K562 (cell line): Measurements from ENCODE around the gene IPO9. TPM values are rescaled to one million over a fixed set of nuclear protein-coding genes. Genes with fewer than 3 reads are reported as not detected.

ENCODE experiments used
- ATAC-seq: fragments of 200-7000 bp; cut with Tn5 transposase; 3 replicates; pipeline ENCODE4 v1.9.1; 2020; ENCODE audit warnings: moderate library complexity
- BruUV-seq: library from RNA; stranded (reverse); fragments of 400-500 nt; replicated peaks from 2 replicates; lab custom pipeline; 2021; lab: Mats Ljungman, UMichigan
- CTCF ChIA-PET: fragments of 300-600 bp; formaldehyde crosslinking; extraction: SDS; loops from one replicate; lab custom pipeline; 2021; ENCODE audit warnings: low intra/inter-chr PET ratio; lab: Yijun Ruan, JAX
- POLR2A ChIA-PET: fragments of 300-600, 350-650 bp; sonication (Branson Sonifier 250); formaldehyde crosslinking; extraction: SDS; loops from one replicate; lab custom pipeline; 2021; ENCODE audit warnings: antibody characterized with exemption, inconsistent platforms; lab: Yijun Ruan, JAX
- DNase-seq, 4 experiments: peaks; one replicate each; pipeline versions ENCODE4 v3.0.0 to v3.0.0-alpha.2; 2011 to 2018; ENCODE audit warnings: low spot score in 3 of 4, mixed read lengths in 3 of 4; ENCODE audit errors: extremely low read depth in 1 of 4
- FAIRE-seq: peaks from 2 replicates; lab custom pipeline; 2011; peaks lifted over from hg19 to GRCh38; lab: Jason Lieb, UNC
- H2AFZ ChIP-seq: 2 replicates; pipeline ENCODE4 v1.6.0; 2011; ENCODE audit warnings: low read depth, low read length, control low read depth, inconsistent platforms
- H3K27ac ChIP-seq: fragments of 200-600 bp; 3 replicates; pipeline ENCODE4 v1.8.0; 2011; ENCODE audit warnings: low read depth, mild to moderate bottlenecking, control low read depth, inconsistent platforms, low read length, moderate library complexity, mixed read lengths; ENCODE audit errors: extremely low read depth
- H3K27me3 ChIP-seq, 2 experiments: fragments of 300-600 bp in 1 of 2; 2 replicates in 1 of 2; 3 replicates in 1 of 2; pipeline versions ENCODE4 v1.6.0 to v1.8.0; 2011; ENCODE audit warnings: inconsistent platforms in 2 of 2, low read length in 2 of 2, mild to moderate bottlenecking in 1 of 2, mixed read lengths in 1 of 2, moderate library complexity in 1 of 2; ENCODE audit not compliant: control insufficient read depth in 2 of 2, insufficient read depth in 2 of 2
- H3K36me3 ChIP-seq: fragments of 300-600 bp; 3 replicates; pipeline ENCODE4 v1.8.0; 2011; ENCODE audit warnings: mild to moderate bottlenecking, low read length, inconsistent platforms; ENCODE audit not compliant: control insufficient read depth, insufficient read depth
- H3K4me1 ChIP-seq, 2 experiments: fragments of 200-600 bp in 1 of 2; replicated peaks in 1 of 2; 2 replicates in 1 of 2; 3 replicates in 1 of 2; pipeline versions ENCODE4 v1.5.1 to v1.8.0; 2011; ENCODE audit warnings: inconsistent platforms in 2 of 2, low read length in 2 of 2, mild to moderate bottlenecking in 1 of 2, mixed read lengths in 1 of 2, moderate library complexity in 1 of 2; ENCODE audit not compliant: control insufficient read depth in 2 of 2, insufficient read depth in 2 of 2
- H3K4me2 ChIP-seq: 2 replicates; pipeline ENCODE4 v1.6.1; 2011; ENCODE audit warnings: low read length, control low read depth, inconsistent platforms, mixed read lengths; ENCODE audit not compliant: insufficient read depth
- H3K4me3 ChIP-seq: fragments of 200-600 bp; sonication (generic), shearing (Covaris generic); 2 replicates; pipeline ENCODE4 v1.5.1; 2016; ENCODE audit warnings: control low read depth, inconsistent platforms
- H3K79me2 ChIP-seq: fragments of 200-600 bp; 3 replicates; pipeline ENCODE4 v1.8.0; 2011; ENCODE audit warnings: low read length, inconsistent platforms; ENCODE audit not compliant: control insufficient read depth, insufficient read depth
- H3K9ac ChIP-seq, 2 experiments: 2 replicates each; pipeline versions ENCODE4 v1.6.0 to v1.6.1; 2011; ENCODE audit warnings: low read depth in 2 of 2, low read length in 2 of 2, control low read depth in 1 of 2, inconsistent platforms in 1 of 2, mild to moderate bottlenecking in 1 of 2, mixed read lengths in 1 of 2; ENCODE audit not compliant: insufficient read depth in 1 of 2
- H3K9me1 ChIP-seq: one replicate; pipeline ENCODE4 v1.6.0; 2011; ENCODE audit warnings: inconsistent platforms, mild to moderate bottlenecking, low read length, moderate library complexity; ENCODE audit not compliant: control insufficient read depth, insufficient read depth
- H3K9me3 ChIP-seq: replicated peaks from 2 replicates; pipeline ENCODE4 v1.5.1; 2011; ENCODE audit warnings: low read depth, low read length, inconsistent platforms; ENCODE audit not compliant: control insufficient read depth, insufficient read depth
- H4K20me1 ChIP-seq: replicated peaks from 2 replicates; pipeline ENCODE4 v1.6.1; 2011; ENCODE audit warnings: low read length, inconsistent platforms, mixed read lengths; ENCODE audit not compliant: control insufficient read depth, insufficient read depth
- ARID1B ChIP-seq: fragments of 450-650 bp; IDR thresholded peaks from 2 replicates; pipeline ENCODE4 v1.6.1; 2016; ENCODE audit warnings: antibody characterized with exemption, mild to moderate bottlenecking, inconsistent platforms
- CTBP1 ChIP-seq: fragments of 450-650 bp; IDR thresholded peaks from 2 replicates; pipeline ENCODE4 v1.6.1; 2016; ENCODE audit warnings: borderline replicate concordance
- HMGN3 ChIP-seq: IDR thresholded peaks from 2 replicates; pipeline ENCODE4 v1.6.1; 2011; ENCODE audit warnings: borderline replicate concordance, low read depth, mild to moderate bottlenecking, mixed read lengths, low read length; ENCODE audit not compliant: insufficient read length; ENCODE audit errors: extremely low read depth
- IRF2 ChIP-seq: sonication (generic); formaldehyde crosslinking; IDR thresholded peaks from 2 replicates; pipeline ENCODE4 v1.8.1; 2022; ENCODE audit warnings: mild to moderate bottlenecking, missing genetic modification reagents
- KDM1A ChIP-seq, 2 experiments: fragments of 450-650 bp; IDR thresholded peaks; 2 replicates each; pipeline ENCODE4 v1.6.1; 2016; ENCODE audit warnings: mild to moderate bottlenecking in 2 of 2
- L3MBTL2 ChIP-seq: fragments of 450-650 bp; IDR thresholded peaks from 2 replicates; pipeline ENCODE4 v1.6.1; 2016; ENCODE audit warnings: mild to moderate bottlenecking, moderate library complexity
- MAX ChIP-seq: sonication (generic); formaldehyde crosslinking; IDR thresholded peaks from 2 replicates; pipeline ENCODE4 v1.9.0; 2022; ENCODE audit warnings: mild to moderate bottlenecking, missing genetic modification reagents
- MLLT1 ChIP-seq, 2 experiments: fragments of 450-650 bp; IDR thresholded peaks; 2 replicates each; pipeline ENCODE4 v1.6.1; 2016
- NBN ChIP-seq: fragments of 450-650 bp; IDR thresholded peaks from 2 replicates; pipeline ENCODE4 v1.6.1; 2016; ENCODE audit warnings: low read depth, mild to moderate bottlenecking
- NCOA2 ChIP-seq, 2 experiments: fragments of 450-650 bp; IDR thresholded peaks; 2 replicates each; pipeline ENCODE4 v1.6.1; 2018; ENCODE audit warnings: mild to moderate bottlenecking in 2 of 2, moderate library complexity in 1 of 2; ENCODE audit not compliant: partially characterized antibody in 2 of 2
- NR2C2 ChIP-seq, 2 experiments: fragments of 200-800 bp in 1 of 2; sonication (Bioruptor generic) in 1 of 2; sonication (generic) in 1 of 2; formaldehyde crosslinking in 1 of 2; IDR thresholded peaks; 2 replicates each; pipeline versions ENCODE4 v1.6.1 to v1.8.0; 2016 to 2022; ENCODE audit warnings: mild to moderate bottlenecking in 1 of 2, missing compliant biosample characterization in 1 of 2, missing genetic modification characterization in 1 of 2, missing genetic modification reagents in 1 of 2
- SMARCA4 ChIP-seq: fragments of 450-650 bp; IDR thresholded peaks from 2 replicates; pipeline ENCODE4 v1.6.1; 2016
- SMARCE1 ChIP-seq: fragments of 450-650 bp; IDR thresholded peaks from 2 replicates; pipeline ENCODE4 v1.7.1; 2016; ENCODE audit warnings: mild to moderate bottlenecking
- SOX6 ChIP-seq: fragments of 450-650 bp; IDR thresholded peaks from 2 replicates; pipeline ENCODE4 v1.6.1; 2014; ENCODE audit warnings: mild to moderate bottlenecking
- TAF1 ChIP-seq: IDR thresholded peaks from 2 replicates; pipeline ENCODE4 v1.6.1; 2011; ENCODE audit warnings: mild to moderate bottlenecking, low read length, moderate library complexity; ENCODE audit not compliant: insufficient read depth, control insufficient read depth, severe bottlenecking; ENCODE audit errors: extremely low read depth
- TAF15 ChIP-seq: fragments of 200-400 bp; formaldehyde crosslinking; IDR thresholded peaks from 2 replicates; pipeline ENCODE4 v1.6.1; 2017; ENCODE audit warnings: mild to moderate bottlenecking, low read depth, low read length, moderate library complexity
- ZNF197 ChIP-seq: fragments of 200-800 bp; sonication (Bioruptor generic); IDR thresholded peaks from 2 replicates; pipeline ENCODE4 v1.6.1; 2016; ENCODE audit warnings: low read depth, missing genetic modification characterization, missing compliant biosample characterization
- ZNF583 ChIP-seq: fragments of 250-450 bp; sonication (Bioruptor Pico); IDR thresholded peaks from 2 replicates; pipeline ENCODE4 v1.4.0; 2020
- ZNF785 ChIP-seq: fragments of 250-450 bp; sonication (Bioruptor Pico); IDR thresholded peaks from 2 replicates; pipeline ENCODE4 v1.4.0; 2020; ENCODE audit warnings: mild to moderate bottlenecking
- WGBS: fragments of 100-300 bp; shearing (Covaris generic); methylation state at CpG from one replicate; pipeline ENCODE4 v1.1.6; 2016; ENCODE audit warnings: low coverage, mixed read lengths; ENCODE audit not compliant: insufficient coverage; ENCODE audit errors: missing lambda C conversion rate; 5-methylcytosine and 5-hydroxymethylcytosine counted together
- in situ Hi-C: fragments of 300-500 bp; cut with MboI; formaldehyde crosslinking; loops from 4 replicates; pipeline ENCODE4 v1.15.0; 2018; ENCODE audit warnings: inconsistent platforms, mixed read lengths
- intact Hi-C: fragments of 100-400 bp; cut with micrococcal nuclease; formaldehyde crosslinking; loops from 2 replicates; pipeline ENCODE4 v1.14.2; 2022
- polyA plus RNA-seq, 8 experiments: library from polyadenylated mRNA; depleted of rRNA in 4 of 8; stranded (reverse) in 5 of 8; unstranded in 3 of 8; fragments of >200 nt; fragmentation: Nextera tagmentation in 2 of 8; fragmentation: Illumina TruSeq in 1 of 8; extraction: Ambion mirVana in 2 of 8; extraction: Trizol in 1 of 8; gene quantifications; 2 replicates each; pipeline versions ENCODE4 v1.2.1 to v1.2.3, GENCODE V29; 2011 to 2014; ENCODE audit warnings: inconsistent platforms in 1 of 8, missing spikeins in 1 of 8
- total RNA-seq, 7 experiments: library from RNA; depleted of rRNA in 6 of 7; stranded (reverse); fragments of >200 nt in 6 of 7; fragmentation: Illumina TruSeq in 2 of 7; extraction: Trizol in 2 of 7; gene quantifications; 2 replicates each; pipeline versions ENCODE4 v1.2.1 to v1.2.3, GENCODE V29; 2011 to 2021; ENCODE audit warnings: low replicate concordance in 1 of 7
- TF ChIP-seq, protein P1 (sequence below): fragments of 450-650 bp; formaldehyde crosslinking; IDR thresholded peaks from 2 replicates; pipeline ENCODE4 v1.4.0; 2022; ENCODE audit warnings: missing genetic modification characterization

Gene IPO9
- total and polyA plus RNA-seq, 9 of the 15 experiments (the other 6 are each of a cell fraction or from before 2014, with no cell fraction given): 27.9 to 78.6 (median 43.9) TPM

DNA sequence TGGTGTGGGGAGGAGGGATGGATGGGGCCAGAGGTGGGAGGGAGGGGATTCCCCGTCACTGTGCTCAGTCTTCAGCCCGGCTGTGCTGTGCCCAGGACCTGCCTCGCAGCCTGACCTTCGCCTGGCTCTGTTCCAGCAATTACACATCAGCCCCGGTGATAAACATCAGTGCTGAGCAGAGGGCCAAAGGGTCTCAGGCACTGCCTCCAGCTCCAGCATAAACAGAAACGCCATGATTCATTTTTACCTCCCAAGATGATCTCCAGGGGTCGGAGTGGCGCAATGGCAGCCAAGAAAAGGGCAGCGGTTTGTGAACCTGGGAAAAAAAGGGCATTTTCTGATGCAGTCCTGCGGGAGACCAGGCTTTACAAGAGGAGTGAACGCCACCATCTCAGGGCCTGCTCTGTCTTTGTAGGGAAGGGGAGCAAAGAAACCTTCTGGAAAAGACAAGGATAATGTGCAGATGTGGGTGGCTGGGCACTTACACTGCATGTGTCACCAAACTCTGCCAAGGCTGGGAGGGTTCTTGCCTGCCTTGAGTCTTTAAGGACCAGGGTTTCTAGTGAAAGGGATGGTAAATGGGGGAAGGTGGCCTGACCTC, 87.8 kb downstream of the IPO9 start:
- Histone ChIP-seq H3K9ac (peak overlapping the region in 1 of 2 experiments; percentile 8; a peak in 1 of 4 replicates), H3K36me3 (no peaks in the 10 kb centered on the region), H3K79me2 (no peaks in the 10 kb centered on the region), H4K20me1 (no peaks in the 10 kb centered on the region), H3K4me3 (no peak overlapping the region), H3K4me1 (peaks cover 15 to 18% of the 10 kb centered on the region in 2 experiments), H3K27ac (no peak overlapping the region), H3K27me3 (no peaks in the 10 kb centered on the region), H2AFZ (peak overlapping the region; percentile 66), H3K4me2 (peak overlapping the region; percentile 2; the same call in 1 of the 2 replicates), H3K9me3 (no peaks in the 10 kb centered on the region), H3K9me1 (no peaks in the 10 kb centered on the region)
- BruUV-seq: no TSS peak
- FAIRE-seq (no peak), ATAC-seq (peak; percentile 78), DNase-seq (peak; percentile 64 to 81 (median 70))
- in situ Hi-C loops (no loop called here), intact Hi-C loops (loop anchor here (2.0 kb wide), 1 partner anchor 38 kb away; the partner anchor contains the start of gene TIMM17A)
- CTCF ChIA-PET: interaction anchor here (0.9 kb wide), 1 partner anchor 56 kb away, joined by 4 read pairs; no protein-coding TSS in a partner anchor
- POLR2A ChIA-PET: interaction anchor here (0.5 to 1.6 kb wide), 12 partner anchors 9 to 492 kb away, joined by 3 to 6 read pairs (median 4); partner anchors contain the start of genes LMOD1 and TIMM17A
- 12% methylated on average over 11 of the region's 11 CpGs for WGBS
- TF ChIP-seq MLLT1 (IDR thresholded peaks at IDR 0.05): no peak
- TF ChIP-seq SOX6: peak; percentile 37; the same call in 1 of the 2 replicates
- TF ChIP-seq SMARCE1: peak; percentile 88
- no peak for TF ChIP-seq TAF1
- TF ChIP-seq MAX (CRISPR knock-in tag): 0 out of 2 replicates have a peak, but pooled peaks have one; percentile 33
- TF ChIP-seq, protein P1, sequence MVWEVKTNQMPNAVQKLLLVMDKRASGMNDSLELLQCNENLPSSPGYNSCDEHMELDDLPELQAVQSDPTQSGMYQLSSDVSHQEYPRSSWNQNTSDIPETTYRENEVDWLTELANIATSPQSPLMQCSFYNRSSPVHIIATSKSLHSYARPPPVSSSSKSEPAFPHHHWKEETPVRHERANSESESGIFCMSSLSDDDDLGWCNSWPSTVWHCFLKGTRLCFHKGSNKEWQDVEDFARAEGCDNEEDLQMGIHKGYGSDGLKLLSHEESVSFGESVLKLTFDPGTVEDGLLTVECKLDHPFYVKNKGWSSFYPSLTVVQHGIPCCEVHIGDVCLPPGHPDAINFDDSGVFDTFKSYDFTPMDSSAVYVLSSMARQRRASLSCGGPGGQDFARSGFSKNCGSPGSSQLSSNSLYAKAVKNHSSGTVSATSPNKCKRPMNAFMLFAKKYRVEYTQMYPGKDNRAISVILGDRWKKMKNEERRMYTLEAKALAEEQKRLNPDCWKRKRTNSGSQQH (CRISPR knock-in tag): no peak
- no peak for TF ChIP-seq IRF2 (CRISPR knock-in tag)
- TF ChIP-seq CTBP1: peak; percentile 55; the same call in 1 of the 2 replicates
- TF ChIP-seq NBN: peak; percentile 31; the same call in 1 of the 2 replicates
- TF ChIP-seq HMGN3: peak; percentile 25
- peak; percentile 39; the same call in 1 of the 2 replicates for TF ChIP-seq ZNF583
- peak; percentile 82; the same call in 1 of the 2 replicates for TF ChIP-seq SMARCA4
- 0 out of 2 replicates have a peak, but pooled peaks have one; percentile 23 for TF ChIP-seq L3MBTL2
- TF ChIP-seq ARID1B: peak; percentile 71
- peak; percentile 37 to 43; a peak in 2 of 4 replicates for TF ChIP-seq KDM1A (IDR thresholded peaks at IDR 0.05)
- no peak for TF ChIP-seq NCOA2 (IDR thresholded peaks at IDR 0.05; ENCODE audit: partially characterized antibody in 2 of 2)
- TF ChIP-seq TAF15: no peak
- TF ChIP-seq NR2C2 (CRISPR knock-in tag; IDR thresholded peaks at IDR 0.05): no peak
- peak; percentile 72 for TF ChIP-seq NR2C2 (tag; IDR thresholded peaks at IDR 0.05)
- no peak for TF ChIP-seq ZNF197 (CRISPR knock-in tag)
- TF ChIP-seq ZNF785 (CRISPR knock-in tag): no peak
